Ishikawa (cell line): ENCODE measurements around the gene MAGOH.

ENCODE experiments used
- EGR1 ChIP-seq: IDR thresholded peaks from 2 replicates; pipeline ENCODE4 v1.6.1; 2012
- TAF1 ChIP-seq: IDR thresholded peaks from 2 replicates; pipeline ENCODE4 v1.6.1; 2012; ENCODE audit warnings: low read depth, mild to moderate bottlenecking

DNA sequence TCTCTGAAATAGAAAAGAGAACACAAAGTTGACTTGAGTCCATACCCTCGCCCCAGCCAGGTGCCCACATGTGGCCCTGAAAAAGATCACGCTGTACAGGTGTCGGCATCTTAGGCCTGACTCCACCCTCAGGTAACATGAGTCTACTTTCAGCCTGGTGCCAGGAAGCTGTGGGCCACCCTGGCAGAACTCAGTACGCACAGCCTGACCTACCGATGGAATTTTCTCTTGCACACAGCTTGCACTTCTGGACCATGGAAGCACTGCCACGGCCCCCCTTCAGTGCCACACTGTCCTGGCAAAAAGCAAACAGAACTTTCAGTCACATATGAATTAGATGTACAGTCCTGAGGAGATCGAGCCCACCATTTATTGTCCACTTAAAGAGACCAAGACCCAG lies 20.1 kb downstream of the MAGOH start:
- TF ChIP-seq TAF1 (no peak), EGR1 (no peak)
